HG03103 (cell line): Measurements from ENCODE around the gene ARPC5L.
A peak's percentile ranks its signal among the peaks of the same experiment; 100 is the strongest.

ENCODE experiments used
- ATAC-seq: cut with Tn5 transposase; IDR thresholded peaks from one replicate; pipeline ENCODE4 v1.9.1; 2021; ENCODE audit warnings: low read depth; ENCODE audit not compliant: unreplicated experiment

Gene ARPC5L

DNA sequence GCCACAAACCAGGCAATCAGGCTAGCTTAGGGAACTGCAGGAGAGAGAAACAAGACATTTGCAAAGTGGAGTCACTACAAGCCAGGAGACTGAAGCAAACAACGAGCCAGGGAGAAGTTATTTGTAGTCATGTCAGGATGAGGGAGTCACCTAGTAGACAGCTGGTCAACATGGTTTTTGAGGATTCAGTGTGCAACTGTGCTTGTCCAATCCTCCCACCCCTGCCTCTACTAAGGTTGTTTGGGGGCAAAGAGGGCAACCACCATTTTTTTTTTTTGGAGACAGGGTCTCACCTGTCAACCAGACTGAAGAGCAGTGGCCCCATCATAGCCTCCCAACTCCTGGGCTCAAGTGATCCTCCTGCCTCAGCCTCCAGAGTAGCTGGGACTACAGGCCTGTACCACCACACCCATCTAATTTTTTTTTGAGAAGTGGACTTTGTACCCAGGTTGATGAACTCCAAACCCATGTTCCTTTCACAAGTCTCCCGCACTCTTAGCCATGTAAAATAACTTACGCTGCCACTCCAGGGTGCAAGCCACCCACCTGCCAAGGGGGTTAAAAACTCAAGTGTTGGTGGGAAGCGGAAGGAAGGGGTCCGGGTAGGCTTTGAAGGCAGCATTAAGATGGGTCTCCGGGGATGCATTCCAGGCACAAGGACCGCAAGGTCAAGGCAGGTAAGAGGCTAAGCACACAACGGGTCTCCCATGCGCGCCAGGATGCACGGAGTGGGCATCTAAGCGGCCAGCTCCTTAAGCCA lies 1.2 kb upstream of the ARPC5L start:
- no peak for ATAC-seq

DNA sequence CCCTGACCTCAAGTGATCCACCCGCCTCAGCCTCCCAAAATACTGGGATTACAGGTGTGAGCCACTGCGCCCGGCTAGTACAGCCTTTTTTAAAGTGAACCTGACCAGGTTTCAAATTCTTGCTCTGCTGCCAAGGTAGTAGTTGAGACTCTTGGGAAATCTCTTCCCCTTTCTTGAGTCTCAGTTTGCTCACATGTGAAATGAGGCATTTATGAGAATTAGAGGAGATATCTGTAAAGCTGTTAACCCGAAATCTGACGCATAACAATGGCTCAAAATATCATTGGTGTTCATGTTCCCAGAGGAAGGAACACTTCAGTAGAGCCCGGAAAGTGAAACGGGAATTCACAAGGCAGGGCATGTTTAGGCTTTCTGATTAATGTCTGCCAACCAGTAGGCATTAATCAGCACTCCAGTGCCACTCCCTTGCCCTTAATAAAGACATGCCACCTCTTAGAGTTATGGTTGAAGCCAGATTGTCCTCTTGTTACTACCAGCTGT lies 1.5 kb downstream of the ARPC5L start:
- ATAC-seq, result no peak

DNA sequence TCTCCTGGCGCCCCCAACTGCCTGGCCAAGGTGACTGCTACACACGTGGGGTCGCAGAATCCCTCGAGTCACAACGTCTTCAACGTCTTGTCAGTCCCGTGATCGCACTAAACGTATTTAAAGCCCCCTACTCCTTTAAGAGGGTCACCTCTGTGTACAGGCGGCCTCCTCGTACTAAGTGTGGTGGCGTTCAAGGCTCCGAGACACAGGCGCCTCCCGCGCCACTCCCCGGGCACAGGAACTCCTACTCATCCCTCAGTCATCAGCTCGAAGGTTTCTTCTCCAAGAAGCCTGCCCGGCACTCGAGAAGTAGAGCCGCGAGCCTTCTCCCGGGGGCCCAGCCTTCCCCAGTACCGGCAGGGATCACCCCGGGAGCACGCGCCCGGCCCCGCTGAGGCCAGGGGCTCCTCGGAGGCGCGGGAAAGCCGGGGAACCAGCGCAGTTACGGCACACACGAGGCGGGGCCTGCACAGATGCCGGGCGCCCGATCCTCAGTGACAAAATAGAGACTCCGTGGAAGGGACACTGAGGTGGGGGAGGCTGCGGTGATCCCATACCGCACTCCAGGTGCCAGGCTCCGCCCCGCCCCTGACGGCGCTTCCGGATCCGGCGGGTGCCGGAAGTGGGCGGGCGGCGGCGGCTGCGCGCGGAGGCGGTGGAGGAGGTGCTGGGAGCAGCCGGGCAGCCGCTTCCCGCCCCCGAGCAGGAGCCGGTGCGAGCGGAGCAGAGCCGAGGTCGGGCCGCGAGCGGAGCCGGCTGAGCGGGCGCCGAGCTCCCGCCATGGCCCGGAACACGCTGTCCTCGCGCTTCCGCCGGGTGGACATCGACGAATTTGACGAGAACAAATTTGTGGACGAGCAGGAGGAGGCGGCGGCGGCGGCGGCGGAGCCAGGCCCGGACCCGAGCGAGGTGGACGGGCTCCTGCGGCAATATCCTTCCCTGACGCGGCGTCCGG lies 6.9 kb downstream of the ARPC5L start:
- ATAC-seq, result peak; percentile 42

DNA sequence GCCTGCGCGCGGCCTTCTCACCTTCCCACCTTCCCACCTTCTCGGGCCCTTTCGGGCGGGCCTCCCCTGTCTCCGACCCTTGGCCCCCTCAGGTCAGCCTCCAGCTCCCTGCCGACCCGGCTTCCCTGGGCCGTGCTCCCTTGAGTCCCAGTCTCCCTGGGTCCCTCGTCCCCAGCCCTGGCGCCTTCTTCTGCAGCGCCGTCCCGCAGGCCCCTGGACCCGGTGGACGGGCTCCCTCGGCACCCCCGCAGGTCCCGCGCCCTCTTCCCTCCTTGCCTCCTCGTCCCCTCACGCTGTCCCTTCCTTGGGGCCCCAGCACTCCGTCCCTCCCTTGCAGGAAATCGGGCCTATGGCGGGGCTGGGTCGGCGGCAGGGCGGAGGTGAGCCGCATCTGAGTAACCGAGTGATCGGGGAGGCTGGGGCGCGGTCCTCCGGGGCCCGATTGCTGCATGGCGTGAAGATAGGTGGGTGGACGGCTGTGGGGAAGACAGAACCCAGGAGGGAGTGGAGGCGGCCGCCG lies 7.6 kb downstream of the ARPC5L start:
- no peak for ATAC-seq

DNA sequence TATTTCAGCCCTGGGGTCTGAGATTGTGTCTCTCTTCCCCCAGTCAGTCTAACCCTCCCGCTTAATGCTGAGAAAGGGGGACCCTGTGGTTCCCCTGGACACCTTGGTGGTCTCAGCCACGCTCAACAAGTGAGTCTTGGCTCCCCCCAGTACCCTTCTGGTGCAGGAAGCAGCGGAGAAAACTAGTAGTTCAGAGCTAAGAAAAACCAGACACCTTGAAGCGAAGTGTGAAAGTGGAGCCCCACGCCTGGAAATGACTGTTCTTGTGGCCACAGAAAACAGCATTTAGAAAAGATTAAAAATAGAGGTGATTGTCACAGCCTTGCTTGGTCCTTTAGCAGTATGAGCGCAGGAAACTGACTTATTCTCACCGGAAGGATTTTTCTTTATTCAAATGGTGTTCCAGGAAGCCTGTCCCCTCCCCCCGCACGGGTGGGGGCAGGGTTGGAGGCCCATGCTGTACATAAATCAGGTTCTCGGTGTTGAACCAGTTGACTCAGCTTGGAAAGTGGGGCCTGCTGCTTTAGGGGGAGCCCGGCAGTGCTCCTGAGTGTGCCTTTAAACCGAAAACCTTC lies 8.1 kb downstream of the ARPC5L start:
- no peak for ATAC-seq

DNA sequence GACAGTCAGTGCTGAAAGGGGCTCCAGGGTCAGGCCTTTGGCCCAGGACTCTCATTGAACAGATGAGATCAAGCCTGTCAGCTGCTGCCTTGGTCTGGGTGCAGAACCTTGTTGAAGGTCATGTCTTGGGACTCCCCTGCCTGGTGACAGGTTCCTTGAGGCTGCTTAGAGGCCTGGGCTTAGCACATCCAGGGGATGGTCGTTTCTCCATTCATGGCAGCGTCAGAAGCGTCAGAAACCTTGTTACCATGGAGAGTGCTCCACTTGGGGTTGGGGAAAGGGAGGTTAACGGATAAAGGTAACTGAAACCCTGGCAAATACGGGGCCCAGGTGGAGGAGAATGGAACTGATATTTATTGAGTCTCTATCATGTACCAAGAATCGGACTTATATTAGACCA lies 8.8 kb downstream of the ARPC5L start:
- no peak for ATAC-seq

DNA sequence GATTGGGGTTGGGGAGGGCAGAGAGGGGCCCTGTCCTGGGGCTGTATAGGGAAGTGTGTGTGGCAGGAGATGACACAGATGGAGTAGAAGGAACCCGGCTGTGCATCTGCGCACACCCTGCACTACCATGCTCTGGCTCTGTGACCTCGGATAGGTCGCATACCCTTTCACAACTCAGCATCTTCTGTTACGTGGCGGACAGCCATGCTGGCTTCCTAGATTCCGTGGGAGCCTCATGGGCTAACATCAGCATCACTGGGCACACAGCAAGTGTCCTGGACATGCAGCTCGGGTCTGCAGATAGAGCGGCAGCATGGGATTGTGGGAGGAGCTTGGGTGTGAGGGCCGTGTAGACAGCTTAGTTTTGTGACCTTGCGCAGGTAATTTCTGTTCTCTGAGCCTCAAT lies 9.2 kb downstream of the ARPC5L start:
- ATAC-seq, result no peak

DNA sequence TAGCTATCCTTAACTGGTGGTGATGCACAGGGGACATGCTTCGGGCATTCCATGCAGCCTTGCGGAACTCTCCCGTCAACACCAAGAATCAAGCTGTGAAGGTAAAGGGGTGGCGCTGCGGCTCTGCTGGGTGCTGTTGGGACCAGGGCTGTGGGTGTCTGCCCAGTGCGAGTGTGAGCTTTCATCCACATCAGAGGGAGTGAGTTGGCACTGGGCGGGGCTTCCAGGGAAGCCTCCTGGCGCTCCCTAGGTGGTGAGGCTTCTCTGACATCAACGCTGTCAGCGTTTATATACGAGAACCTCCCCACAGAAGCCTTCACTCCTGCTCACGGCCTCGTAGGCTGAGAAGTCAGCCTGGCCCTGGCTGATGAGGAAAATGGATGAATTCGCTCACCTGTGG lies 11.7 kb downstream of the ARPC5L start:
- no peak for ATAC-seq

DNA sequence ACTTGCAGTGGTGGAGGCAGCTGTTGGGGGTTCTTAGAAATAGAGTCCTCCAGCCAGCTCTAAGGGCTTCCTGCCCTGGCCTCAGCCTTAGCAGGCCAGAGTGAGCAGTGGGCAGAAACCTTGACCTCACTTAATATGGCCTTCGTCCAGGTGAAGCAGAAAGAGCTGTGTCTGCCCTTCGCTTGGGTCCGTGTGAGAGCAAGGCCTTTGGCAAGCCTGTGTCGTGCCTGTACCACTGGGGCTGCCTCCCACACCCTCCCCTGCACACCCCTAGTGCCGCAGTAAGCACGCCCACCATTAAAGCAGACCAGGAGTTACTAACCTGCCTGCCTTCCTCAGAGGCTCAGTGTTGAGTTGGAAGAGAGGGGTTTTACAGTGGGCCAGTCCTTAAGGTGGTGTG lies 13.6 kb downstream of the ARPC5L start:
- ATAC-seq, result no peak

DNA sequence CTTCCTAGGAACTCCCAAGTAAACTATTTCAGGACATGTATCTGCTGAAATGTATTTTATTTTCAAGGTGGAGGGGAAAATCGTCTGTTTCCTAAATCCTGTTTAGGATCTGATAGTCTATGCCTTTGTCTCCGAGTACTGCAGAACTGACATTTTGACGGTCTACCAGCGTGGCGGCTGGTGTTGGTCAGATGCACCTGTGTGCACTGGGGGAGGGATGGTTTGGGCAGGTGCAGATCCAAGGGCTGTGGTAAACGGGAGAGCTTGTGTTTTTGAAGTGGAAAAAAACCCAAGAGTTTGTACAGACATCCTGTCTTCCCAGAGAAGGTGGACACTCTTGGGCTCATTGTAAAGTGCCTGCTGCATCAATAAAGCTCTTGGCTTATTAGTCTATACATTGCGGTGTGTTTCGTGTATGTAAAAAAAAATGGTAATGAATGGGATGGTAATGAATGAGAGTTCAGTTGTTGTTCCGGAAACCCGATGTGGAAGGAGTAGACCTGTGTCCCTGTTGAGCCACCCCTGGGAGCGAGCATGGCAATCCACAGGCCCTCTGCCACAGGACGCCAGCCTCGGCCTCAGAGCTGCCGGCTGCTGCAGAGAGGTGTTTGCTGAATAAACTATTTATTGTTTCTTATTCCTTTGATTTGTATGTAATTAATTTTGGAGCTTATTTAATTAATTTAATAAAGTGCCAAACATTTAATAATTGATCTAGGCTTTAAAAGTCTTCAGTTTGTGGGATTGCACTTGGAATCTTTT lies 15.3 kb downstream of the ARPC5L start:
- no peak for ATAC-seq

DNA sequence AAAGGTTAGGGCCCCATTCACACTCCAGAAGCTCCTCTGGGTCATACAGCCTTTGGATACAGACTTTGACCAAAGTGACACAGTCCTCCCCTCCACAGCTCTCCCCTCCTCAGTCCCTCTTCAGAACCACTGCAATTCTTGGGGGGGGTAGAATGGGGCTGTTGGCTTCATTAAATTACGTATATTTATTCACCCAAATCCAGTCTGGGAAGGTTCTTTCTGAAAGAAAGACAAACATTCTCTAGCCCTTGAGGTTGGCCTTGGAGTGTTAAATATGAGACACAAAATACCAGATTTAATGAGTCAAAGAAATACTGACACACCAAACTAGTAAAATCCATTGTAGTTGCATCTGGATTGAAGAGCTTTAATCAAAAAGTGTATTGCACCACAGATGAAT lies 16.1 kb downstream of the ARPC5L start:
- no peak for ATAC-seq

DNA sequence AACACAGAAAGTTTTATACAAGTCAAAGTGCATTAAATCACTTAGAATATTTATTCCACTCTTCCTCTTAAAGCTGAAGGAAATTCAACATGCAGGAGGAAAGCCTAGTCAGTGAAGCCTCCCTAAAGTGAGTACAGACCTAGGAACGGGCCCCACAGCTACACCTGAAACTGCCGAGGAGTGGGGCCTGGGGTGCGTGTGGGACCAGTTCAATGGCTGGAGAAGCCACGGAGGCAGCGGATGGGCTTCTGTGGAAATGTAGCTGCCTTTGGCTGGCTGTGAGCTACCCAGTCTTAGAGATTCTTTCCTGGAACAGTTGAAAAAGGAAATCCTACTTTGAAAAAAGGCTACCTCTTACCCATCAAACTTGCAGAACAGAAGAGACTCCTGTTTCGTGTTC lies 16.6 kb downstream of the ARPC5L start:
- ATAC-seq, result no peak

DNA sequence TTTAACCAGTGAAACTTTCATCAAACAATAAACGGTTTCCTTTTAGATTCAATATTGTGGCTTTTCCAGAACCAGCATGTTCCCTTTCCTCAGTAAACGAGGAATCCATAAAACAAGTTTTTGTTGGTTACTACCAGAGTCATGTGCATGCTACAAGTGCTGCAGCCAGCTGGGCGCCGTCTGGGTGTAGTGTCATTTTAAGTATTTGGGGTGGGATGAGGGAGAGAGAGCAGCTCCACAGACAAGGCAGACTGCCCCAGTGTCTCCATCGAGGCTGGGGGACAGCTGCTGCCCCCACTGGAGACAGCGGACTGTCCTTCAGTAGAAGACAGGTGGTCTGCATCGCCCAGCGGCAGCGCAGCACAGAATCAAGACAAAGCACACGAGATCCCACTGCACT lies 17.3 kb downstream of the ARPC5L start:
- no peak for ATAC-seq

DNA sequence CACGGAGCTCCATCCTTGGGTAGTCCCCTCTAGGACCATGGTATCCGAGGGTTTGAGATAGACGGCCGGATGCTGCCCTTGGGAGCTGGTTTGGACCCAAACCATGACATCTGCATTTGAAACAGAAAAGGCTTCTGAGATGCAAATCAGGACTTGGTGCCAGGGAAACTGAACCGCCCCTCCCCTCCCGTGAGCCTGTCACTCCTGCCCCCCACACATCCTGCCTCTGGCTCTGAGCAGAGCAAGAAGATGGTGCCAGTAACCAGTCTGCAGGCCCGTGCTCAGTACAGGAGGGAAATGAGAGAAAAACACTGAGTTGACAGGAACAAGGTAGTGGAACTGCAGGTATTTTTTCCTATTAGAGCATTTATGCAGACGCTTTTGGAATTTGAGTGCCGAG lies 18.6 kb downstream of the ARPC5L start:
- ATAC-seq, result no peak

DNA sequence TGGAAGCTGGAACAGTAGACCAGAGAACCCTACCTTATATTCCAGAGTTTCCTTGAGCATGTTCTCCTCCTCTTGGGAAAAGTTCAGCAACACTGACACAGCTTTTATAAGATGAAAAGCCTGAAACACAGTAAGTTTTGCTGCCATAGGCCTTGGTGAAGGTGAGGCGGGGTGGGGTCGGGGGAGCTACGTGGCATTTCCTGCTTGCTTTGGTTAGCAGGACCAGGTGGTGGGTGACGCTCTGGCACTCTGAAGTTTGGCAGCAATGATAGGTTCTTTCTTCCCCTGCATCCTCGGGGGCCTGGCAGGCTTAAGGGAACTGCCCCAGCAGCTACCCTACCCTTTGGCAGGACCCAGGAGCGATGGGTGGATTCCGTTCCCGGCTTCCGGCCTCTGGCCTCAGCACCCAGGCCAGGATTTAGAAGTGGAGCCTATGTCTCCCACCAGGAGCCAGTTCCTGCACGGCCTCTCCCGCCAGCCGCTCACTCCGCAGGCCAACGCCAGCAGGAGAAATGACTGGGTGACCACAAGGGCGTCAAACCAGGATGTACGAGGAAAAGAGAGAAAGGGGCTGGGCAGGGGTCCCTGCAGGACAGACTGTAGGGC lies 19.3 kb downstream of the ARPC5L start:
- no peak for ATAC-seq

DNA sequence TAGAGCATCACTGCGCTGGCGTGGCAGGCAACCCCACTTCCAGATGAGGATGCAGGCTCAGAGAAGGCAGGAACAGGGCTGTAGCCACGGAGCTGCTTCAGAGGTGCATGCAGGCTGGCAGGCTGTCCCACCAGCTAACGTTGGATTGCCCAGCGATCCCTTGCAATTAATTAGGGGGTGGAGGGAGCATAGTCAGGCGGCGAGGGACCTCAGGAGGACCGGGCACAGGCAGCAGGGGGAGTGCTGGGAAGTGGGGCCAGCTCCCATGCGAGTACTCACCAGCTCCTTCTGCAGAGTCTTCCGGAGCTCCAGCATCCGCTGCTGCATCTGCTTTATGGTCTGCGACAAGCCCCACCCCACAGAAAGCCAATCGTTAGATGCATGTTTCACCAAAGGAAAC lies 20.3 kb downstream of the ARPC5L start:
- no peak for ATAC-seq

DNA sequence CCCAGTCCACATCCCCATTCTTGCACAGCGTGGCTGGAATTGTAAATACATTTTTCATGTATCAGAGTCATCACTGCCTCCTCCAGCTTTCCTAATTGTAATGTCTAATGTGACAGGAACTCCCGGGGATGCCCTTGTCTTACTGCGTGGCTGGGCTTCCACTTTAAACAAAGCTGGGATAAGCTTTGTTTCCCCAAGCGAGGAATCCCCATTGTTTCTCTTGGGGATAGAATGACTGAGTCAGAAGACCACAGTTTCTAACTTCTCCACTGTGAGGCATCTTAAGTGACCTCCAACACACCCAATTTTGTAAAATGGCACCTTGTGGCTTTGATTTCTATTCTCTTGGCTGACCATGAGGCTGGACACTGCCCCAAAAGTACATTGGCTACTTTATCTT lies 22.4 kb downstream of the ARPC5L start:
- no peak for ATAC-seq

DNA sequence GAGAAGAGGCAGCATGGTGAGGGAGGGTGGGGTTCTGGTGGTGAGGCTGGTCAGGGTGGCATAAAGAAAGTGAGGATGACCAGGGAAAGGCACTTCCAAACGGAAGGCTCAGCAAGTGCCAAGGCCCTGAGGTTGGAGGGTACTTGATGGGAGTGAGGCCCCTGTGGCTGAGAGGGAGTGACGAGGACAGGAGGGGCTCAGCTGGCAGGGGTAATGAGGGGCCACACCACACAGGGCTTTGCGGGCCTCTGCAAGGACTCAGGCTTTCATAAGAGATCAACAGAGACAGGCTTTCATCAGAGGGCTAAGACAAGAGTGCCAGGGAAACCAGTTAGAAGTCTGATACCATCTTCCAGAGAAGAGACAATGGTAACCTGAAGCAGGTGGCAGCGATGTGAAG lies 23.6 kb downstream of the ARPC5L start:
- ATAC-seq, result no peak

DNA sequence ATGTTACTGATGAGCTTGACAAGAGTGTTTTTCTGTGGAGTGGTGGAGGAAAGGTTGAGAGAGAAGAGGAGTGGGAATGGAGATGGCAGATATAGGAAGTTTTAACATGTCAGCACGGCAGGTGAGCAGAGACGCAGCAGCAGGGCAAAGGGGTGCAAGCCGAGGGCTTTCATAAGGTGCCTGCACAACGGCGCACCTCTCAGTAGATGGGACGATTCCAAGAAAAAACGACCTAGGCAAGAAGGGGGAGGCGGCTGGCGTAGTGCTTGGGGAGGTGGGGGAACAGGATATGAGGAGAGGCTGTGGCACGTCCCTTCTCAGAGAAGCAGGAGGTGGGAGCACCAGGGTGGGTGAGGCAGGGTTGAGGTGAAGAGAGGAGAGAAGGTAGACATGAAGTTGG lies 24.5 kb downstream of the ARPC5L start:
- no peak for ATAC-seq
